Mucosa of rectum (tissue), 2 donors: ENCODE measurements around the gene RAPGEF2.
"Not testable (repeated sequence)": the region's sequence is repeated elsewhere in the genome, so short reads cannot be mapped to it uniquely, and the experiment has no call there.

Source experiments
- H3K27ac ChIP-seq, 2 donors: one replicate each; pipeline ENCODE4 v1.7.0; 2013; ENCODE audit warnings: inconsistent platforms in 2 of 2, low read depth in 2 of 2, low read length in 2 of 2
- H3K27me3 ChIP-seq, 2 donors: one replicate each; pipeline ENCODE4 v1.7.0; 2013; ENCODE audit warnings: low read length in 2 of 2; ENCODE audit not compliant: control insufficient read depth in 2 of 2, insufficient read depth in 2 of 2
- H3K36me3 ChIP-seq, 2 donors: one replicate each; pipeline ENCODE4 v1.7.0; 2013; ENCODE audit warnings: low read length in 2 of 2; ENCODE audit not compliant: control insufficient read depth in 2 of 2, insufficient read depth in 2 of 2
- H3K4me1 ChIP-seq, 2 donors: one replicate each; pipeline ENCODE4 v1.7.0; 2013; ENCODE audit warnings: low read length in 2 of 2, mild to moderate bottlenecking in 1 of 2; ENCODE audit not compliant: control insufficient read depth in 2 of 2, insufficient read depth in 2 of 2
- H3K4me3 ChIP-seq, 2 donors: one replicate each; pipeline ENCODE4 v1.7.0; 2013; ENCODE audit warnings: low read length in 2 of 2
- H3K9ac ChIP-seq, 2 donors: one replicate each; pipeline ENCODE4 v1.7.0; 2013; ENCODE audit warnings: low read length in 2 of 2, low read depth in 1 of 2, mild to moderate bottlenecking in 1 of 2
- H3K9me3 ChIP-seq, 2 donors: one replicate each; pipeline ENCODE4 v1.7.0; 2013; ENCODE audit warnings: low read length in 2 of 2; ENCODE audit not compliant: control insufficient read depth in 2 of 2
- donor health status: healthy.
- donor health status: Normal muscosa, but diverticular disease.

RAPGEF2 gene

GRCh38 chr4:159110961-159111360 is 8.1 kb downstream of the RAPGEF2 start:
- H3K4me1 ChIP-seq, result peaks cover 0 to under 1% of the 10 kb centered on the region in 2 donors
- no peaks in the 10 kb centered on the region for H3K27me3 ChIP-seq
- H3K9me3 ChIP-seq, result no peaks in the 10 kb centered on the region
- no peaks in the 10 kb centered on the region for H3K36me3 ChIP-seq
- H3K9ac ChIP-seq, result no peak overlapping the region
- no peak overlapping the region for H3K4me3 ChIP-seq
- H3K27ac ChIP-seq, result no peak overlapping the region

GRCh38 chr4:159111416-159111815 is 8.5 kb downstream of the RAPGEF2 start:
- Histone ChIP-seq H3K27me3 (no peaks in the 10 kb centered on the region), H3K36me3 (no peaks in the 10 kb centered on the region), H3K4me3 (no peak overlapping the region), H3K9ac (no peak overlapping the region), H3K4me1 (no peaks in the 10 kb centered on the region), H3K27ac (no peak overlapping the region), H3K9me3 (no peaks in the 10 kb centered on the region)

- H3K27ac ChIP-seq, H3K36me3 ChIP-seq, H3K4me3 ChIP-seq, H3K9me3 ChIP-seq, H3K4me1 ChIP-seq, H3K27me3 ChIP-seq, H3K9ac ChIP-seq: not testable (repeated sequence)
These were observed 10.5 kb downstream of the RAPGEF2 start for GRCh38 chr4:159113366-159113765.

- H3K4me3 ChIP-seq, H3K9me3 ChIP-seq, H3K27me3 ChIP-seq, H3K4me1 ChIP-seq, H3K27ac ChIP-seq, H3K9ac ChIP-seq, H3K36me3 ChIP-seq: not testable (repeated sequence)
These were observed 13.2 kb downstream of the RAPGEF2 start for GRCh38 chr4:159116098-159116497.

GRCh38 chr4:159116693-159117092 is 13.8 kb downstream of the RAPGEF2 start:
- not testable (repeated sequence) for H3K27ac ChIP-seq, H3K36me3 ChIP-seq, H3K27me3 ChIP-seq, H3K4me1 ChIP-seq, H3K4me3 ChIP-seq, H3K9me3 ChIP-seq, H3K9ac ChIP-seq

- H3K36me3 ChIP-seq, result no peaks in the 10 kb centered on the region
These were observed 14.7 kb downstream of the RAPGEF2 start for GRCh38 chr4:159117564-159117963.

GRCh38 chr4:159117968-159118367 is 15.1 kb downstream of the RAPGEF2 start:
- Histone ChIP-seq H3K9ac (no peak overlapping the region), H3K4me1 (peaks cover 0 to 5% of the 10 kb centered on the region in 2 donors), H3K36me3 (no peaks in the 10 kb centered on the region), H3K27me3 (no peaks in the 10 kb centered on the region), H3K4me3 (no peak overlapping the region), H3K27ac (peak overlapping the region in 1 of 2 donors; percentile 0), H3K9me3 (no peaks in the 10 kb centered on the region)

More at GRCh38 chr4:159117564-159117963, 14.7 kb downstream of the RAPGEF2 start:
- no peaks in the 10 kb centered on the region for H3K9me3 ChIP-seq
- no peaks in the 10 kb centered on the region for H3K27me3 ChIP-seq
- no peak overlapping the region for H3K9ac ChIP-seq
- no peak overlapping the region for H3K4me3 ChIP-seq
- peak overlapping the region in 1 of 2 donors; percentile 0 for H3K27ac ChIP-seq
- H3K4me1 ChIP-seq, result peaks cover 0 to 5% of the 10 kb centered on the region in 2 donors

GRCh38 chr4:159121371-159121770 is 18.5 kb downstream of the RAPGEF2 start:
- peaks cover 0 to 5% of the 10 kb centered on the region in 2 donors for H3K4me1 ChIP-seq
- no peaks in the 10 kb centered on the region for H3K9me3 ChIP-seq
- no peak overlapping the region for H3K9ac ChIP-seq
- no peaks in the 10 kb centered on the region for H3K36me3 ChIP-seq
- H3K27me3 ChIP-seq, result no peaks in the 10 kb centered on the region
- H3K27ac ChIP-seq, result no peak overlapping the region
- no peak overlapping the region for H3K4me3 ChIP-seq

- H3K9me3 ChIP-seq, result no peaks in the 10 kb centered on the region
These were observed 23.8 kb downstream of the RAPGEF2 start for GRCh38 chr4:159126716-159127115.

GRCh38 chr4:159127745-159128518 is 25.1 kb downstream of the RAPGEF2 start:
- H3K4me1 ChIP-seq, result peaks cover 4 to 6% of the 10 kb centered on the region in 2 donors
- no peak overlapping the region for H3K9ac ChIP-seq
- H3K27ac ChIP-seq, result no peak overlapping the region

More at GRCh38 chr4:159126716-159127115, 23.8 kb downstream of the RAPGEF2 start:
- Histone ChIP-seq H3K9ac (no peak overlapping the region), H3K27ac (no peak overlapping the region), H3K27me3 (no peaks in the 10 kb centered on the region), H3K36me3 (no peaks in the 10 kb centered on the region), H3K4me1 (peaks cover 4 to 6% of the 10 kb centered on the region in 2 donors), H3K4me3 (no peak overlapping the region)

More at GRCh38 chr4:159127745-159128518, 25.1 kb downstream of the RAPGEF2 start:
- Histone ChIP-seq H3K36me3 (no peaks in the 10 kb centered on the region), H3K9me3 (no peaks in the 10 kb centered on the region), H3K27me3 (no peaks in the 10 kb centered on the region), H3K4me3 (no peak overlapping the region)
